LNCAP (cell line): Measurements from ENCODE around the gene SRGAP3.

Experiments used
- TF ChIP-seq, protein P1 (sequence below): fragments of 450-650 bp; IDR thresholded peaks from 2 replicates; pipeline ENCODE4 v1.5.1; 2017; ENCODE audit warnings: mild to moderate bottlenecking

The SRGAP3 gene

GRCh38 chr3:9169326-9169725 lies 80.1 kb downstream of the SRGAP3 start:
- TF ChIP-seq, protein P1, sequence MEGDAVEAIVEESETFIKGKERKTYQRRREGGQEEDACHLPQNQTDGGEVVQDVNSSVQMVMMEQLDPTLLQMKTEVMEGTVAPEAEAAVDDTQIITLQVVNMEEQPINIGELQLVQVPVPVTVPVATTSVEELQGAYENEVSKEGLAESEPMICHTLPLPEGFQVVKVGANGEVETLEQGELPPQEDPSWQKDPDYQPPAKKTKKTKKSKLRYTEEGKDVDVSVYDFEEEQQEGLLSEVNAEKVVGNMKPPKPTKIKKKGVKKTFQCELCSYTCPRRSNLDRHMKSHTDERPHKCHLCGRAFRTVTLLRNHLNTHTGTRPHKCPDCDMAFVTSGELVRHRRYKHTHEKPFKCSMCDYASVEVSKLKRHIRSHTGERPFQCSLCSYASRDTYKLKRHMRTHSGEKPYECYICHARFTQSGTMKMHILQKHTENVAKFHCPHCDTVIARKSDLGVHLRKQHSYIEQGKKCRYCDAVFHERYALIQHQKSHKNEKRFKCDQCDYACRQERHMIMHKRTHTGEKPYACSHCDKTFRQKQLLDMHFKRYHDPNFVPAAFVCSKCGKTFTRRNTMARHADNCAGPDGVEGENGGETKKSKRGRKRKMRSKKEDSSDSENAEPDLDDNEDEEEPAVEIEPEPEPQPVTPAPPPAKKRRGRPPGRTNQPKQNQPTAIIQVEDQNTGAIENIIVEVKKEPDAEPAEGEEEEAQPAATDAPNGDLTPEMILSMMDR = no peak

GRCh38 chr3:9168241-9168741 lies 81.2 kb downstream of the SRGAP3 start:
- TF ChIP-seq, protein P1 = no peak

DNA sequence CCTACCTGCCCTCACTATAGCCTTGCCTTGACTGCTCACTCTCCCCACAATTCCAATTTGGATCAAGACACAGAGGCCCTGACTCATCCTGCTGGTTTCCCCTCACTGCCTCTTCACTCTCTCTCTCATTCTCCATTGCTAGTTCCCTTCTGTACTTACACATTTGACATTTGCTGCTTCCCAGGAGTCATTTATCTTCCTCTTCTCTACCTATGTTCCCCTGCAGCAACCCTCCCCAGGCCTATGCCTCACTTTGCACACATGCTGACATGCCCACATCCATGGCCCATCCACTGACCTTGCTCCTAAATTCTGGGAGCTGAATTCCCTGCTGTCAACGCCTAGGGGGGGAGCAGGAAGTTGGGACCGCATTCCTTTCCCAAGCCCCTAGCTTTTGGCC lies 82.2 kb downstream of the SRGAP3 start:
- TF ChIP-seq, protein P1 = no peak

GRCh38 chr3:9165421-9165820 lies 84.0 kb downstream of the SRGAP3 start:
- TF ChIP-seq, protein P1 = no peak

DNA sequence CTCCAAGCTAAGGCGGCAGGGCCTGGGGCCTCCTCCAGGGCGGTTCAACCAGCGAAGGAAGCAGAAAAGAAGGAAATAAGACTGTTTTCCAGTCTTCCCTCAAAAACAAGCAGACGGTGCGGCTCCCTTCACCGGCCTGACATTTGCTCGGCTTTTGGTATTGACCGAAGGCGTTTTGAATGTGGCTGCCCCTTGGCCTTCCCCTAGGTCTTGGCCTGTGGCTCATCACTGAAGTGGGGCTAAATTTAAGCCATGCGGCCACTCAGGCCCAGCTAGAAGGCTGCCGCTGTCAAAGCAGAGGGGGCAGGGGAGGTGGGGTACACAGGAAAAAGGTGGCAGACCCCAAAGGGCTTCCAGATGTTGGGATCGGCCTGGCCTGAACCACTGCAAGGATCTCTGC lies 86.2 kb downstream of the SRGAP3 start:
- TF ChIP-seq, protein P1 = no peak

DNA sequence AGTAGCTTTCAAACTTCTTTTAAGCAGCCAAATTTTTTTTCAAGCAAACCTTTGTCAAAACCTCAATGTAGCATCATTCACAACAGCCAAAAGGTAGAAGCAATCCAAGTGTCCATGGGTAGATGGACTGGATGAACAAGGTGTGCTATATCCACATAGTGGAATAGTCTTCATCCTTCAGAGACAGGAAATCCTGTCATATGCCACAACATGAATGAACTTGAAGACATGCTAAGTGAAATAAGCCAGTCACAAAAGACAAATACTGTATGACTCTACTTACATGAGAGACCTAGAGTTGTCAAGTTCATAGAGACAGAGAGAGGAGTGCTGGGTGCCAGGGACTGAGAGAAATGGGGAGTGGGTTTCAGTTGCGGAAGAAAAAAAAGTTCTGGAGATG lies 87.6 kb downstream of the SRGAP3 start:
- TF ChIP-seq, protein P1 = no peak

- TF ChIP-seq, protein P1 = no peak
Observed at GRCh38 chr3:9161298-9161697, 88.1 kb downstream of the SRGAP3 start.
